GM10266 (cell line): Measurements from ENCODE around the gene POU2AF1.

Source experiments
- DNase-seq: peaks from one replicate; pipeline ENCODE4 v3.0.0; 2012; ENCODE audit errors: extremely low spot score
- CTCF ChIP-seq: IDR thresholded peaks from 2 replicates; pipeline ENCODE4 v1.5.1; 2012; ENCODE audit warnings: mild to moderate bottlenecking, low read depth; ENCODE audit not compliant: control insufficient read depth, insufficient read depth; ENCODE audit errors: missing control alignments

The POU2AF1 gene

GRCh38 chr11:111339758-111340388, 39.2 kb downstream of the POU2AF1 start:
- no peak for TF ChIP-seq CTCF
- no peak for DNase-seq

- DNase-seq, result no peak
- no peak for TF ChIP-seq CTCF
Measured at GRCh38 chr11:111336582-111337256, 42.4 kb downstream of the POU2AF1 start.

GRCh38 chr11:111336062-111336461, 43.0 kb downstream of the POU2AF1 start:
- no peak for DNase-seq
- TF ChIP-seq CTCF, result no peak

GRCh38 chr11:111335549-111335948, 43.5 kb downstream of the POU2AF1 start:
- DNase-seq, result no peak

GRCh38 chr11:111334532-111335502, 44.3 kb downstream of the POU2AF1 start:
- DNase-seq, result no peak
- no peak for TF ChIP-seq CTCF

More at GRCh38 chr11:111335549-111335948, 43.5 kb downstream of the POU2AF1 start:
- TF ChIP-seq CTCF, result no peak

- no peak for DNase-seq
- no peak for TF ChIP-seq CTCF
Measured at GRCh38 chr11:111331711-111332479, 47.2 kb downstream of the POU2AF1 start.
